Inflammatory macrophage treated with lipopolysaccharide for 4 hours (primary cell): ENCODE measurements around the gene ASIC3.
"Not testable (repeated sequence)": the region's sequence is repeated elsewhere in the genome, so short reads cannot be mapped to it uniquely, and the experiment has no call there.

Experiments used
- DNase-seq: peaks from one replicate; pipeline ENCODE4 v3.0.0-alpha.2; 2020

Gene ASIC3

GRCh38 chr7:151014950-151015349, 33.4 kb upstream of the ASIC3 start:
- DNase-seq: peak; percentile 46

GRCh38 chr7:151015967-151016366, 32.4 kb upstream of the ASIC3 start:
- no peak for DNase-seq

DNA sequence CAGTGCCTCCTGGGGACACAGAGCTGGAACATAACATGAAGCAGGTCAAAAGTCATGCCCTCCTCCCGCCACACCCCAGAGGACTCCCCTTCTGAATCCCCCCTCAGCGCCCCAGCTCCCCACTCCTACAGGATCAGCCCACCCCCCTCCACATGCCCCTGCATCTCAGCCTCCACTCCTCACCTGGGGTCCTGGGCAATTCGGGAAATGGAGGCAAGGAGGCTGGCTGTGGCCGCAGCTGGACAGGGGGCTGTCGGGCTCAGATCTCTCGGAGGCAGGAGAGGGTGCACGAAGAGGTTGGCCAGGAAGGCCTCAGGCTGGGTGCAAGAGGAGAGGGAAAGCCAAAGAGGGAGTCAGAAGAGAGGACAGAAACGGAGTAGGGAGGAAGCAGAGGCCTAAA, 31.8 kb upstream of the ASIC3 start:
- no peak for DNase-seq

- no peak for DNase-seq
These were observed 31.4 kb upstream of the ASIC3 start for GRCh38 chr7:151016942-151017341.

- DNase-seq: no peak
These were observed 30.9 kb upstream of the ASIC3 start for GRCh38 chr7:151017370-151017952.

GRCh38 chr7:151017953-151018420, 30.3 kb upstream of the ASIC3 start:
- DNase-seq: peak; percentile 43

DNA sequence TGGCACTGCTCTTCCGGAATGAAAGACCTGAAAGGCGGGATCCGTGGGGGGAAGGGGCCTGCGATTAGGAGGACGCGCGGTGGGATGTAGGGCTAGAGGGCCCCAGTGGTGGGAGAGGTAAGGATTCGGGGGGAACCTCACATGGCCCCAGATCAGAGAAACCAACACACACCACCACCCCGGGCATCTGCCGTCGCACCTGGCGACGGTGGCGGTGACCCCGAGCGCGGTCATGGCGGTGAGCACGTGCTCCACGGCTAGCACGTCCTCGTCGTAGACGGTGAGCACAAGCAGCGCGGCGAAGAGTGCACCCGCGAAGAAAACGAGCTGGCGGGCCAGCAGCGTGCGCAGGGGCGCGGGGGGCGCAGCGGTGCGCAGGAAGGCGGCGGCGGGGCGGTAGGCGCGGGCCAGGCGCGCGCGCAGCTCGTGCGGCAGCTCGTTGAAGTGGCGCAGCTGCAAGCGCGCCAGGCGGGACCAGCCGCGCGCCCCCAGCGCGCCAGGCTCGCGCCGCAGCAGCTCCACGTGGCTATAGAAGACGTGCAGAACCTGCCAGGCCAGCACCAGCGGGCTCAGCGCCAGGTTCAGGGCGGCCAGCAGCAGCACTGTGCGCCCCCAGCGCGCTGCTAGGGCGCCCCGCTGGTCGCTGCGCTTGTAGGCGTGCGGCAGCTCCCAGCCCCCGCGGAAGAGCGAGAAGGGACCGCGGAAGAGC, 29.8 kb upstream of the ASIC3 start:
- no peak for DNase-seq

DNA sequence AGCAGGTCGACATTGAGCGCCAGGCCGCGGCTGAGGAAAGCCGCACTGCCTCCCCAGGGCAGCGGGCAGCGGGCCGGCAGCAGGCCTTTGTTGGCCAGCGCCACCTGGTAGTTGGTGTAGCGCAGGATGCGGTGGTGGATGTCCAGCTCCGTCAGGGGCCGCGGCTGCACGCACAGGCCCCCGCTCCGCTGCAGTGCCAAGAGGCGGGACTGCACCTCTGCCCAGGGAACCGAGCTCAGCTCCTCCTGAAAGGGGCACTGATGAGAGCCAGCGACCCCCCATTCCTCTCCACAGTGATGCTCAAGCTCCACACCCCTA, 29.2 kb upstream of the ASIC3 start:
- DNase-seq: no peak

GRCh38 chr7:151020231-151020630, 28.1 kb upstream of the ASIC3 start:
- DNase-seq: no peak

DNA sequence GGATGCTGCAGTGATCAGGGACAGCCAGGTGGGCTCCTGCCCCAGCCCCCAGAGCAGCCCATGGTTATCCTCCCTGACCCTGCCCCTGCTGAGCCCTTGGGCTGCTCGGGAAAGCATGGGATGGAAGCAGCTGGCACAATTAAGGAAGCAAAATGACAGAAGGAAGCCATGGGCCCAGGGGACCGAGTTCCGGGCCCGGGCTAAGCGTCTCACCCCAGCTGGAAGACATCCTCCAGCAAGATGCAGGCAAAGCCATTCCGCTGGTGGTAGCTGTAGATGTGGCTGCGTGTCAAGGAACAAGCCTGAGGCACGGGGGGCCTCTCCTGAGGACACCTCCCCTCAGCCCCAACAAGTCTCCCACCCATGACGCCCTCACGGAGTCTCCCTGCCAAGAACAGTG, 25.1 kb upstream of the ASIC3 start:
- DNase-seq: no peak

DNA sequence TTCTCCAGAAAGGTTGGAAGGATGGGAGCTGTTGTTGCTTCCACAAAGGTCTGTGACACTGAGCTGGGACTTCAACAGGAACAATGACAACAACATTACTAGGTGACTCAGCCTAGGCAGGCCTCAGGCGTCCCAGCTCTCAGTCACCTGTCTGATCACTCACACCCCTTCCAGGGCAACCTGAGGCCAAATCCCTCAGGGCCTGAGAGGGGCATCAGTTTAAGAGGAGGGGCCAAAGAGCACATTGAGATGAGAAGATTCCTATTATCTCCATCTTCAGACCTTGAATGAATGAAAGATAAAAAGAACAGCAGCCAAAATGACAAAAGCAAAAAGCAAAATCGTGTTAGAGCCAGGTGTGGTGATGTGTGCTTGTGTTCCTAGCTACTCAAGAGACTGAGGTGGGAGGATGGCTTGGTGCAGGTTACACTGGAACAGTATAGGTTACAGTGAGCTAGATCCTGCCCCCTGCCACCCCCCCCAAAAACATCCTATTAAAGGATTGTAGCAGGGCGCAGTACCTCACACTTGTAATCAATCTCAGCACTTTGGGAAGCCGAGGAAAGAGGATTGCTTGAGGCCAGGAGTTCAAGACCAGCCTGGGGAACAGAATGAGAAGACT, 23.8 kb upstream of the ASIC3 start, which contains the start of gene ATG9B:
ATG9B (minus strand) TSS at position 60 of the 622 bp plus-strand sequence. CDS start 71 bp downstream, outside the sequence.
- no peak for DNase-seq

DNA sequence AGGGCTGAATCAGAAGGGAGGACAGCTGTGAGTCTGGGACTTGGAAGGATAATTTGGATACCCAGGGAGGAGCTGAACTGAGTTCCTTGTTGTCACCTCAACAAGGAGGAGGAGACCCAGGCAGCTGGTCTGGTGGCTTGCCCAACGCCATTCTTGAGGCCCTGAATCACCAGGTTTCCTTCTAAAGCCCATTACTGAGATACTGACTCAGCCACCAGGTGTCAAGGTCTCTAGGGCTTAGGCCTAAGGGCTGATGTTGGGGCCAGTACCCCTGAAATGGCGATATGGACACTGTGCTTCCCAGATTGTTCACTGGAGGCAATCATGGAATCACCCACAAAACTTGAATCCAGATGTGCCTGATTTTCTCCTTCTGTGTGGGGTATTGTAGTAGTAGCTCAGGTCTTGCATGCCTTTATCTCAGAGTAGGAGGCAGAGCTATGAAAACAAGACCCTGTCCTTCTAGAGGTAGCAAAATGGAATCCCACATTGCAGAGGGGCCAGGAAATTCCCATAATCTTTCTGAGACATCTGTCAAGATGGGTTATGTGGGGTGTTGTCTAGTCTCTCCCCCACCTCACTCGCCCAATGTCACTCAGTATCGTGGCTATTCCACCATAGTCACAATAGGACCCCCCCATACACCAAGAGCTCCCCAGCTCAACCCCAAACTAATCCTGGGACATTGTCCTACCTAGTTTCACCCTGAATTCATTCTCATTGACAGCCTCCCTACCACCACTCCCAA, 22.2 kb upstream of the ASIC3 start:
- no peak for DNase-seq

DNA sequence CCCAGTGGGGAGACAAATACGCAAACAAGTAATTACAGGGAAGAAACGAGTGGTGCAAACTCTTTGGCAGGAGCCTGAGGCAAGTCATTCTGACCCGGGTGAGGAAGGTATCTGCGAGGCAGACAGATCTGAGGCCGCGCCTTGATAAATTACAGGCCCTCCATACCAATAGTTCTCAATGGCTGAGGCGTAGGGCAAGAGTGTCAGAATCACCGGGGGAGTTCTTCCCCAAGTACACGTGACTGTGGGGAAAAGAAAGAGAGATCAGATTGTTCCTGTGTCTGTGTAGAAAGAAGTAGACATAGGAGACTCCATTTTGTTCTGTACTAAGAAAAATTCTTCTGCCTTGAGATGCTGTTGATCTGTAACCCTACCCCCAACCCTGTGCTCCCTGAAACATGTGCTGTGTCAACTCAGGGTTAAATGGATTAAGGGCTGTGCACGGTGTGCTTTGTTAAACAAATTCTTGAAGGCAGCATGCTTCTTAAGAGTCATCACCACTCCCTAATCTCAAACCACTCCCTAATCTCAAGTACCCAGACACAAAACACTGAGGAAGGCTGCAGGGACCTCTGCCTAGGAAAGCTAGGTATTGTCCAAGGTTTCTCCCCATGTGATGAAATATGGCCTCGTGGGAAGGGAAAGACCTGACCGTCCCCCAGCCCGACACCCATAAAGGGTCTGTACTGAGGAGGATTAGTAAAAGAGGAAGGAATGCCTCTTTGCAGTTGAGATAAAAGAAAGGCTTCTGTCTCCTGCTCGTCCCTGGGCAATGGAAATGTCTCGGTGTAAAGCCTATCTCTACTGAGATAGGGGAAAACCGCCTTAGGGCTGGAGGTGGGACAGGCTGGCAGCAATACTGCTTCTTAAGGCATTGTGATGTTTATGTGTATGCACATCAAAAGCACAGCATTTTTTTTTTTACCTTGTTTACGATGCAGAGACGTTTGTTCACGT, 21.3 kb upstream of the ASIC3 start:
- not testable (repeated sequence) for DNase-seq

- DNase-seq: not testable (repeated sequence)
These were observed 20.6 kb upstream of the ASIC3 start for GRCh38 chr7:151027728-151028130.

- peak; percentile 99 for DNase-seq
These were observed 20.0 kb upstream of the ASIC3 start, which contains the start of gene ABCB8 for GRCh38 chr7:151028131-151028947. Gene ABCB8, plus strand, starts transcription at chr7:151028450. Its CDS starts 66 bp downstream, at chr7:151028516.

GRCh38 chr7:151028948-151029501, 19.3 kb upstream of the ASIC3 start:
- no peak for DNase-seq

DNA sequence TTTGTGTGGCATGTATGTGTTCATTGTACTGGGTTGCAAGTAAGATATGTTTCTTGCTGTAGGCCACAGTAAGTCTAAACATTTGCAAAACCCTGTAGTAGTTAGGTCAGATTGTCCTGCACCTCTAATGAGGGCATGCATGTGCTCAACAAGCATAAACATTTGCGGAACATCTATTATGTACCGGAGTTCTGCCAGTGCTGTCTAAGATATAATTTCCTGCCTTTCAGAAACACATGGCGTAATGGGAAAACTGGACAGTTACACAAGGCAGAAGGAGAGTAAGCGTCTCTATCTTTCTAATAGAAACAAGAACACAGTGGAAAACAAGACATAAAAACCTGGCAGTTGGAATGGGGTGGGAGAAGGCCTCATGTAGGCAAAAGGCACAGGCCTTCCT, 17.3 kb upstream of the ASIC3 start:
- no peak for DNase-seq

DNA sequence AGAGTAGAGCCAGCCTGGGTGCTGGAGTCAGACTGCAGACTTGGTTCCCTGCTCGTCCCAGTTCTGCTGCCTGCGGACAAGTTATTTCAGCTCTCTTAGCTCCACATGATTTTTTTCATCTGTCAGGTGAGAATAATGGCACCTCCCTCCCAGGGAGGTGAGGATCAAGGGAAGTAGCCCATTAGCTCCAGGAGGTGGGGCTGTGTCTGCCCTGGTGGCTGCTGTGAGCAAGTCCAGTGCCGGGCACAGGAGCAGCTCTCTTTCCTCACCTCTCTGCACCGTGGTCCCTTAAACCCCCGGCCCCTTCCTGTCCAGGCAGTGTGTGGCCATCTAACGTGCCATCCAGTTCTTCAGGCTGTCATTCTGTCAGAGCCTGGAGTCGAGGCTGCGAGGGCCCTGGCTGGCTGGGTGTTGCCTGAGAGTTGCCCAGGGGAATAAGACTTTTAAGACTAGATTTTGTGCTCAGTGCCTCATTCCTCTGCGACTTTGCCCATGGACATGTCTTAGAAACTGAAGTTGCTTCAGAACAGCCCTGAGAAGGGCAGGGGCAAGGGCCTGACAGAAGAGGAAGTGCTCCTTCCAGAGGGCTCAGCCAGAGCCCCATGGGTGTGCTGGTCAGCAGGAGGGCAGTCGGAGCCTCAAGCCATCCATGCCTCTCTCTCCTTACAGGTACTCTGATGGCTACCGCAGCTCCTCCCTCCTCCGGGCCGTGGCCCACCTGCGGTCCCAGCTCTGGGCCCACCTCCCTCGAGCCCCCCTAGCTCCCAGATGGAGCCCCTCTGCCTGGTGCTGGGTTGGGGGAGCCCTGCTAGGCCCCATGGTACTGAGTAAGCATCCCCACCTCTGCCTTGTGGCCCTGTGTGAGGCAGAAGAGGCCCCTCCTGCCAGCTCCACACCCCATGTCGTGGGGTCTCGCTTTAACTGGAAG, 15.1 kb upstream of the ASIC3 start:
- DNase-seq: peak; percentile 74

DNA sequence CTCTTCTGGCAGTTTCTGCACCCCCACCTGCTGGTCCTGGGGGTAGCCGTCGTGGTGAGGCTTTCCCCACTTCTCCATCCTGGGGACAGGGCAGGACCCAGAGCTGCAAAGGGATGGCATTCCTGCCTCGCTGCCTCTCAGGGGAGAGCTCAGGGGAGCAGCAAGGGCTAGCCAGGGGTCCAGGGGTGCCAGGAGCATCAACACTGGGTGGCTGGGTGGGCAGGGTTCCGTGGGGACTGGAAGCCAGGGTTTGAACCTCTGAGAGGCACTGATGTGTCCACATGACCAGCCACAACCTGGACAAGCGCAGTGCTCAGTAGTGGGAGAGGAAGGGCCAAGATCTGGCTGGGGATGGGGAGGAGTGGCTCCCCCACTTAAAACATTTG, 14.5 kb upstream of the ASIC3 start:
- no peak for DNase-seq
